Activated CD4-positive, alpha-beta T cell treated with anti-CD3 and anti-CD28 coated beads, Interleukin-10, Interleukin-2, amounts not matched to agents 100 ng/mL and 50 ng/mL, durations not matched to agents 16 hours and 8 hours (primary cell): ENCODE results near the gene OSBPL10.

ENCODE experiments used
- DNase-seq: peaks from one replicate; pipeline ENCODE4 v3.0.0-alpha.2; 2020

The OSBPL10 gene

GRCh38 chr3:31840252-31840651 lies 140.8 kb downstream of the OSBPL10 start:
- DNase-seq: no peak

DNA sequence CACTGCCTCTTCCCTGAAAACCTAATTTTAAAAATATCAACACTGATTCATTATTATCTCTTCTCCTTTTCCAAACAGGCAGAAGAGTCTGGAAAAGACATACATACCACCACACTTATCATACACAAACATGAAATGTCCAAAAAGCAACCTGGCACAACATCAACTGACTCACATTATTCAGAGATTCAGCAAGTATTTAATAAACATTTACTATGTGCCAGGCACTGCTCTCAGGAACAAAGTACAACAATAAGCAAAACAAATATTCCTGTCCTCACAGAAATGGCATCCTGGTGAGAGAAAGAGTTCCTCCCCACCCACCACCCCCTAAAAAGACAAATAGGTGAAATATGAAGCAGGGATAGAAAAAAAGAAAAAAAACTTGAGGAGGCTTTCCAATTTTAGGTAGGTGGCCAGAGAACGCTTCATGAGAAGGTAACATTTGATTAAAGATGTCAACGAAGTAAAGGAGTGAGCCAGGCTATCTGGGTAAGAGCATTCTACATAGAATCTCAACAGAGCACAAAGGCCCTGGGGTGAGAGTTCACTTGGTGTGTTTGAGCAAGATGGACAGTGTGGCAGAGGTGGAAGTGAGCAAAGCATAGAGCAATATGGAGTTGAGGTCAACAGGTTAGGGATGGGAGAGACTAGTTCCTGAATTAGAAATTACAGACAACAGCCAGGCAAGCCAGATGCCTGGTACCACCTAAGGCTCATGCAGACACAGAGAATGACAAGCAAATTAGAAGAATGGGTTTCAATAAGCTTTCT lies 141.7 kb downstream of the OSBPL10 start:
- DNase-seq: no peak

DNA sequence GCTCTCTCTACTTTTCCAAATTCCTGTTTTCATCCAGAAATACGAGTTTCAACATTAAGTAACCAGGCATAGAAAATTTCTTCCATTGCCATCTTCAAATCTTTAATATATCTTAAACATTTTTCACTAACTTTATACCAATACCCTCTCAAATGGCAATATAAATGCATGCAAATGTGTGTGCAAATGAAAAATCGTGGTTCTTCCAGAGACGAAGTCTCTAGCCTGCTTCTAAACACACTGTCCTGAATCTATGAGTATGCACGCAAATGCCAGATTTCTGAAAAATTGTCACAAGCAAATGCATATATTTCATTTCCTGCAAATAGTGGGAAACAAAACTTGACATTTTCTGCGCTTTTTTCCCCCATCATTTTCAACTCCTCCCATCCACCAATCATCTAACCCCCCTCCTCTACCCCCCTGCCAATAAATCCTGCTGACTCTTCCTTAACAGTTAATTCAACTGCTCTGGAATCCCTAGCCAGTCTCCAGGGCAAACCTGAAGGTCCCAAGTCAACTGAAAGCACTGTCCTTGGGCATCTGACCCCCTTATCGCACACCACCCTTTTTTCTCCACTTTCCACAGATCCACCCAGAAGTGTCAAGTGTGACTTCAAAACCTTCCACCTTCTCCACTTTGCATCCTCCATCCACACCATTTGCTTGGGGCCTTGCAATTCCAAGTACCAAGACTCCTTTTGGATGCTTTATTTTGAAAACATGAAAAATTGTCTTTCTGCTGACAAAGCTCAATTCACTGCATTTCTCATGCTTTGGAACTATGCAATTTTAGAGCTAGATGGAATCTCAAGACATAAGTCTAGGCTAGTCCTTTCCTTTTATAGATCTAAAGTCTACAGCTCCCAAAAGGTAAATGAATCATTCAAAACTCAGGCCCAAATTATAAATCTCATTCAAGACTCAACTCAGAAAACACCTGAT lies 144.7 kb downstream of the OSBPL10 start:
- no peak for DNase-seq

- DNase-seq: no peak
Observed at GRCh38 chr3:31833391-31834190, 147.5 kb downstream of the OSBPL10 start.

- no peak for DNase-seq
Observed at GRCh38 chr3:31832551-31832950, 148.5 kb downstream of the OSBPL10 start.

GRCh38 chr3:31831591-31831990 lies 149.5 kb downstream of the OSBPL10 start:
- no peak for DNase-seq

- DNase-seq: no peak
Observed at GRCh38 chr3:31829826-31830426, 151.1 kb downstream of the OSBPL10 start.

DNA sequence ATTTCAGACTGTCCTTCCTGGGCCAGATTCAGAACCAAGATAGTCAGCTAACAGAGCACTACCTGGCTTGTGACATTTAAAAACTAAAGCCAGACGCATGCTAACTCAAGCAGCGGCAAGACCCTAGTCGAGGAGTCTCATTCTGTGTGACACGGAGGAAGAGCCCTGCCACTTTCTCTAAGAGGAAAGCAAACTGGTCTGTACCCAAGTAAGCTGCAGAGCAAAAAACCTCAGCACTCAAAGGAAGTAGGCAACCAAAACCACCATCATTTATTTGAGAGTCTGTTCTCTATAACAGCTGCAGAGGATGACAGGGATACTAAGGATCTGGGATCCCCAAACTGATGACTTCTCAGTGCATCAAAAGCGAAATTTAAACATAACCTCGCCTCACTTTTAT lies 152.1 kb downstream of the OSBPL10 start:
- no peak for DNase-seq

GRCh38 chr3:31828007-31828406 lies 153.1 kb downstream of the OSBPL10 start:
- no peak for DNase-seq

- DNase-seq: no peak
Observed at GRCh38 chr3:31823184-31823583, 157.9 kb downstream of the OSBPL10 start.

GRCh38 chr3:31821118-31821517 lies 159.9 kb downstream of the OSBPL10 start:
- no peak for DNase-seq

GRCh38 chr3:31819441-31819840 lies 161.6 kb downstream of the OSBPL10 start:
- no peak for DNase-seq

DNA sequence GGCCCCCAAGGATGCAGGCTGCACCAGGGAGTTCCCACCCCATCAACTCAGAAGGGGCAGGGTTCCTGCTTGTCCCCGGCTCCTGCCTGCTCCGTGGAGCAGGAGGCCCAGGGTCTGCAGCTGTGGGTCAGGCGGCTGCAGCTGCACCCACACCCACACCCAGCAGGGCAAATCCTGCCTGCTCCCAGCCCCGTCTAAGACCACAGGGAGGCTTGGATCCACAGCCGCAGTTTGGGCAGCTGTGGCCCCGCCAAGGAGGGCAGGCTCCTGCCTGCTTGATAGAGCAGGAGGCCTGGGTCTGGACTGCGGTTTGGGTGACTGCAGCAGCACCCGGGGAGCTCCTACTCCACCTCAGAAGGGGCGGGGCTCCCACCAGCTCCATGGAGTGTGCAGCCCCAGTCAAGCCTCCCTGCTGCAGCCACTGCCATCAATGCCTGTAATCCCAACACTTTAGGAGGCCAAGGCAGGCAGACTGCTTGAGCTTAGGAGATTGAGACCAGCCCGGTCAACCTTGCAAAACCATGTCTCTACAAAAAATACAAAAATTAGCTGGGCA lies 163.6 kb downstream of the OSBPL10 start:
- no peak for DNase-seq

GRCh38 chr3:31815631-31816440 lies 165.2 kb downstream of the OSBPL10 start:
- no peak for DNase-seq

- DNase-seq: no peak
Observed at GRCh38 chr3:31815006-31815405, 166.1 kb downstream of the OSBPL10 start.

DNA sequence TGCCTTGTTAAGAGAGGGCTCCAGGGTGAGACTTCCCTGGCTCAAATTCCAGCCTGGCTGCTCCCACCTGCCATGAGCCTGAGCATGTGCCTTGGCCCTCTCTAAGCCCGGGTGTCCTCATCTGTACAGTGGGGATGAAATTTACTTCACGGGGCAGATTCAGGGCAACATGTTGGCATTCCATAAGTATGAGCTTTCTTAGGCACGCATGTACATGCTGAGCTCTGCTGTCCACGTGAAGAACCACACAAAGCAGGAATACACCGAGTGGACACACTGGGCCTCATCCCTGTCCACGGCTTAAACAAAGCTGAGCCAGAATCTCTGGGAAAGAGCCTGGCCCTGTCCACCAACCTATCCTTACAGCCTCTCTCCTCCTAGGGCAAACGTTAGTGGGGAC lies 167.4 kb downstream of the OSBPL10 start:
- no peak for DNase-seq

DNA sequence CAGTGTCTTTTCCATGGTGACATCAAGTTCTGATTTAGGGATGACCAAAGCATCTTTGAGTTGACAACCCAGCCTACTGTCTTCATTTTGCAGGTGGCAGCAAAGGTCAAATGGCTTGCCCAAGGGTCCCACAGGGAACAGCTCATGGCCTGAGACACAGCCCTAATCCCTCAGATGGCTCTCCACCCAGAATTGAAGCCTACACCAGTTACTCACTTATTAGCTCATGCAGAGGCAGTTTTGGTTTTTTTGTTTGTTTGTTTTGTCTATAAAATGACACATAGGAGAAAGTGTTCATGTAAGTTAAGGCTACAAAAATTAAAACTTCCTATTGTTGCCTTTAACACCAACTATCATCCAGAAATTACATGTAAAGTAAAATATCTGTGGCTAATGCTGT lies 167.9 kb downstream of the OSBPL10 start:
- DNase-seq: no peak

- DNase-seq: peak; percentile 21
Observed at GRCh38 chr3:31810991-31811433, 170.1 kb downstream of the OSBPL10 start.

GRCh38 chr3:31808143-31808720 lies 172.8 kb downstream of the OSBPL10 start:
- no peak for DNase-seq

DNA sequence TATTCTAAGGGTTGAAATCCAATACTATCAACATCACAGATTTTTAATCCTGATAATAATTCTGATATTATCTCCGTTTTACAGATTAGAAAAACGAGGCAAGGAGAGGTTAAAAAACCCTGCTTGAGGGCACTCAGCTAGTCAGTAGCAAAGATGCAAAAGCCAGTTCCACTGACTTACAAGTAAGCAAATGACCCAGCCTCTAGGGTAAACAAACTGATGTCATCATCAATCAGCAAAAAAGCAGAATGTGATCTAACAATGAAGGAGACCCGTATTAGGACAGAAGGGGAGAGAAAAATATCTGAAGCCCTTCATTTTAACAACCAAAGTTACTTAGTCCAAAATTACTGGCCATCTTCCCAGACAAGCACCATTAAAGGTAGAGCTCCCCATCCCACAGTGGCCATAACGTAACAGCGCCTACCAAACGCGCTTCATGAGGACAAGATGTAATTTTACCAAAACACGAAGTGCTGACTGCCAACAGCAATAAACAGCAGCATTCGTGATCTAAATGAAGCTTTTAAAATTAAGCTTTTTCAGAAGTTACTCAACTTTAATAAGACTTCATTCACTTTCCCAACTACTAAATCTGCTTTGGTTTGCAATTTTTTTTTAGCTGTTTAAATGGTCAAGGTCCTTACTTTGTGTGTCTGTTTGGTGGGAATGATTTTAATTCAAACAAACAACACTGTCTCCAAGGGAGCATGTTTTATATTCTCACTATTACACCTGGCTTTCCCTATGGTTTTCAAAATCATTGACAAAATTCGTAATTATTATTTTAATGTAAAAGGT lies 176.6 kb downstream of the OSBPL10 start:
- DNase-seq: no peak
